HL-60 (cell line): ENCODE results near the gene RUNDC3A.
"Not testable (repeated sequence)": the region's sequence is repeated elsewhere in the genome, so short reads cannot be mapped to it uniquely, and the experiment has no call there.

Experiments used
- DNase-seq, 2 experiments: peaks; one replicate each; pipeline ENCODE4 v3.0.0-alpha.2; 2010 to 2020; ENCODE audit warnings: low read depth in 1 of 2, low spot score in 1 of 2
- H3K27ac ChIP-seq: fragments of 250-450 bp; sonication (Bioruptor Pico); replicated peaks from 2 replicates; pipeline ENCODE4 v1.5.1; 2020; ENCODE audit warnings: mild to moderate bottlenecking, moderate library complexity
- H3K27me3 ChIP-seq: fragments of 250-450 bp; sonication (Bioruptor Pico); 2 replicates; pipeline ENCODE4 v1.5.1; 2021; ENCODE audit warnings: mild to moderate bottlenecking, moderate library complexity; ENCODE audit not compliant: insufficient read depth, poor library complexity, severe bottlenecking
- H3K4me3 ChIP-seq: replicated peaks from 2 replicates; pipeline ENCODE4 v1.5.1; 2011; ENCODE audit warnings: mild to moderate bottlenecking, control low read depth, low read length; ENCODE audit not compliant: insufficient read depth
- CTCF ChIP-seq: IDR thresholded peaks from one replicate; pipeline ENCODE4 v1.5.1; 2011; ENCODE audit warnings: low read length, control low read depth, inconsistent platforms; ENCODE audit not compliant: insufficient read depth
- GABPA ChIP-seq: IDR thresholded peaks from 2 replicates; pipeline ENCODE4 v1.6.1; 2012; ENCODE audit warnings: low read depth
- POLR2AphosphoS5 ChIP-seq: IDR thresholded peaks from 2 replicates; pipeline ENCODE4 v1.6.1; 2012; ENCODE audit warnings: low read depth
- REST ChIP-seq: IDR thresholded peaks from 2 replicates; pipeline ENCODE4 v1.6.1; 2012; ENCODE audit warnings: low read depth; ENCODE audit not compliant: insufficient replicate concordance
- SPI1 ChIP-seq: IDR thresholded peaks from 2 replicates; pipeline ENCODE4 v1.6.1; 2012; ENCODE audit warnings: low read depth, mild to moderate bottlenecking, borderline replicate concordance

RUNDC3A gene

DNA sequence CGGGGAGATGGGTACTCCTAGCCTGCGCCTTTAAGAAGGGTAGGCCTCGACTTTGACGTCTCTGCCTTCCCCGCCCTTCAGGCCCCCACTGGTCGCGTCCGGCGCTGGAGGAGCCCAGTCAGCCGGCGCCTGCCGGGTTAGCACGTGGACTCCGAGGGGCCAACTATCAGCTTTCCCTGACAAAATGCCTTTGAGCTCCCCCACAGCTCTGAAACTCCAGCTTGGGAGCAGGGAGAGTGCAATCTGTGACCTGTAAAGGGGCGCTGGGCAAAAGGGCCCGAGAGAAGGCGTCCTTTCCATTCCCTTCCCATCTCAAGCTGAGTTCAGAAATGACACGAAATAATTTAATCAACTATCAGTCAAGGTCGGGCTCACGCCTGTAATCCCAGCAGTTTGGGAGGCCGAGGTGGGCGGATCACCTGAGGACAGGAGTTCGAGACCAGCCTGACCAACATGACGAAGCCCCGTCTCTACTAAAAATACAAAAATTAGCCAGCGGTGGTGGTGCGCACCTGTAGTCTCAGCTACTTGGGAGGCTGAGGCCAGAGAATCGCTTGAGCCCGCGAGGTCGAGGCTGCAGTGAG is 18.6 kb downstream of the RUNDC3A start:
- Histone ChIP-seq H3K4me3 (no peak overlapping the region), H3K27ac (no peak overlapping the region), H3K27me3 (no peaks in the 10 kb centered on the region)
- TF ChIP-seq CTCF (no peak), POLR2AphosphoS5 (no peak), GABPA (no peak), SPI1 (no peak), REST (no peak)
- DNase-seq: peak; percentile 91 to 98

- DNase-seq: no peak
- no peak for TF ChIP-seq GABPA
- TF ChIP-seq POLR2AphosphoS5: no peak
- TF ChIP-seq CTCF: no peak
- TF ChIP-seq REST: no peak
- no peak for TF ChIP-seq SPI1
- no peak overlapping the region for H3K27ac ChIP-seq
- H3K27me3 ChIP-seq: no peaks in the 10 kb centered on the region
- no peak overlapping the region for H3K4me3 ChIP-seq
These were observed 19.5 kb downstream of the RUNDC3A start for GRCh38 chr17:44327715-44328449.

DNA sequence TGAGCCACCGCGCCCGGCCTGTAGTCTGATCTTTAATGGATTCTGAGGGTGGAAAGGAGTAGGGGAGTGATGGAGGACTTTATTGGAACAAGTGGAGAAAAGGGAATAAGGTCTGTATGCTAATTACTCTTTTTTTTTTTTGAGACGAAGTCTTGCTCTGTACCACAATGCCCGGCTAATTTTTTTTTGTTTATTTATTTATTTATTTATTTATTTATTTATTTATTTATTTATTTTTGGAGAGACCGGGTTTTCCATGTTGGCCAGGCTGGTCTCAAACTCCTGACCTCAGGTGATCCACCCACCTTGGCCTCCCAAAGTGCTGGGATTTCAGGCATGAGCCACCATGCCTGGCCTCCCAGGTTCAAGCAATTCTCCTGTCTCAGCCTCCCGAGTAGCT is 21.1 kb downstream of the RUNDC3A start:
- H3K27ac ChIP-seq, H3K4me3 ChIP-seq, DNase-seq, H3K27me3 ChIP-seq: not testable (repeated sequence)

GRCh38 chr17:44330263-44330662 is 21.9 kb downstream of the RUNDC3A start:
- H3K27me3 ChIP-seq, H3K27ac ChIP-seq, H3K4me3 ChIP-seq, DNase-seq: not testable (repeated sequence)

- DNase-seq: peak in 1 of 2 experiments; percentile 86
- H3K4me3 ChIP-seq: no peak overlapping the region
- TF ChIP-seq REST: no peak
- TF ChIP-seq CTCF: peak; percentile 69
These were observed 22.9 kb downstream of the RUNDC3A start for GRCh38 chr17:44331249-44331760.

More at GRCh38 chr17:44331249-44331760, 22.9 kb downstream of the RUNDC3A start:
- peak overlapping the region; percentile 45 for H3K27ac ChIP-seq
- H3K27me3 ChIP-seq: no peaks in the 10 kb centered on the region
